NCI-H524 (cell line): ENCODE measurements around the gene SBF2.
A peak's percentile ranks its signal among the peaks of the same experiment; 100 is the strongest.

ENCODE experiments used
- DNase-seq, 2 experiments: peaks; one replicate each; lab custom pipeline; 2025; lab: John Stamatoyannopoulos, UW

SBF2 gene

GRCh38 chr11:9815486-9816136 is 478.4 kb downstream of the SBF2 start:
- no peak for DNase-seq

GRCh38 chr11:9814108-9814507 is 479.9 kb downstream of the SBF2 start:
- DNase-seq, result no peak

- no peak for DNase-seq
Measured at GRCh38 chr11:9808943-9809342, 485.1 kb downstream of the SBF2 start.

- DNase-seq, result no peak
Measured at GRCh38 chr11:9806946-9807687, 486.9 kb downstream of the SBF2 start.

- no peak for DNase-seq
Measured at GRCh38 chr11:9804419-9804902, 489.6 kb downstream of the SBF2 start.

GRCh38 chr11:9803685-9804418 is 490.2 kb downstream of the SBF2 start:
- DNase-seq, result no peak

GRCh38 chr11:9802291-9802861 is 491.6 kb downstream of the SBF2 start:
- DNase-seq, result peak in 1 of 2 experiments; percentile 22

- DNase-seq, result no peak
Measured at GRCh38 chr11:9799886-9800285, 494.1 kb downstream of the SBF2 start.

GRCh38 chr11:9797300-9797699 is 496.7 kb downstream of the SBF2 start:
- no peak for DNase-seq

GRCh38 chr11:9796854-9797253 is 497.2 kb downstream of the SBF2 start:
- DNase-seq, result no peak

GRCh38 chr11:9796266-9796665 is 497.8 kb downstream of the SBF2 start:
- no peak for DNase-seq

GRCh38 chr11:9790703-9791102 is 503.3 kb downstream of the SBF2 start:
- no peak for DNase-seq

- DNase-seq, result no peak
Measured at GRCh38 chr11:9789910-9790309, 504.1 kb downstream of the SBF2 start.

GRCh38 chr11:9787981-9788521 is 506.0 kb downstream of the SBF2 start:
- no peak for DNase-seq

- no peak for DNase-seq
Measured at GRCh38 chr11:9787260-9787659, 506.8 kb downstream of the SBF2 start.

GRCh38 chr11:9784602-9785315 is 509.3 kb downstream of the SBF2 start:
- DNase-seq, result no peak

GRCh38 chr11:9783986-9784385 is 510.0 kb downstream of the SBF2 start:
- DNase-seq, result no peak

- no peak for DNase-seq
Measured at GRCh38 chr11:9780929-9781328, 513.1 kb downstream of the SBF2 start.

- no peak for DNase-seq
Measured at GRCh38 chr11:9777525-9777924, 516.5 kb downstream of the SBF2 start.

- DNase-seq, result no peak
Measured at GRCh38 chr11:9777066-9777465, 517.0 kb downstream of the SBF2 start.

- DNase-seq, result no peak
Measured at GRCh38 chr11:9776203-9776602, 517.8 kb downstream of the SBF2 start.

- no peak for DNase-seq
Measured at GRCh38 chr11:9775398-9775779, 518.6 kb downstream of the SBF2 start.
